Fibroblast of pulmonary artery (primary cell): ENCODE results near the gene SRD5A2.

Experiments
- DNase-seq: peaks from one replicate; pipeline ENCODE4 v3.0.0-alpha.2; 2010; ENCODE audit warnings: low read depth
- H3K4me3 ChIP-seq: replicated peaks from 2 replicates; pipeline ENCODE4 v1.5.1; 2011; ENCODE audit warnings: low read depth, mild to moderate bottlenecking, control low read depth, low read length, moderate library complexity
- CTCF ChIP-seq: IDR thresholded peaks from 2 replicates; pipeline ENCODE4 v1.5.1; 2011; ENCODE audit warnings: mild to moderate bottlenecking, control low read depth, low read length, inconsistent platforms; ENCODE audit errors: missing control alignments

Gene SRD5A2

GRCh38 chr2:31578316-31578715, 2.4 kb downstream of the SRD5A2 start:
- DNase-seq, result no peak
- H3K4me3 ChIP-seq, result no peak overlapping the region
- TF ChIP-seq CTCF, result no peak

- no peak overlapping the region for H3K4me3 ChIP-seq
- no peak for TF ChIP-seq CTCF
- DNase-seq, result no peak
These were observed 3.6 kb downstream of the SRD5A2 start for GRCh38 chr2:31577143-31577542.

GRCh38 chr2:31568585-31569201, 12.0 kb downstream of the SRD5A2 start:
- no peak for TF ChIP-seq CTCF
- no peak overlapping the region for H3K4me3 ChIP-seq
- no peak for DNase-seq

- DNase-seq, result no peak
- no peak for TF ChIP-seq CTCF
- H3K4me3 ChIP-seq, result no peak overlapping the region
These were observed 13.1 kb downstream of the SRD5A2 start for GRCh38 chr2:31567679-31568078.

GRCh38 chr2:31563273-31563839, 17.4 kb downstream of the SRD5A2 start:
- no peak overlapping the region for H3K4me3 ChIP-seq
- no peak for DNase-seq
- TF ChIP-seq CTCF, result no peak

- DNase-seq, result no peak
- no peak overlapping the region for H3K4me3 ChIP-seq
- TF ChIP-seq CTCF, result no peak
These were observed 18.9 kb downstream of the SRD5A2 start for GRCh38 chr2:31561823-31562222.
